ENCODE data around the gene MORF4L2.

DNA sequence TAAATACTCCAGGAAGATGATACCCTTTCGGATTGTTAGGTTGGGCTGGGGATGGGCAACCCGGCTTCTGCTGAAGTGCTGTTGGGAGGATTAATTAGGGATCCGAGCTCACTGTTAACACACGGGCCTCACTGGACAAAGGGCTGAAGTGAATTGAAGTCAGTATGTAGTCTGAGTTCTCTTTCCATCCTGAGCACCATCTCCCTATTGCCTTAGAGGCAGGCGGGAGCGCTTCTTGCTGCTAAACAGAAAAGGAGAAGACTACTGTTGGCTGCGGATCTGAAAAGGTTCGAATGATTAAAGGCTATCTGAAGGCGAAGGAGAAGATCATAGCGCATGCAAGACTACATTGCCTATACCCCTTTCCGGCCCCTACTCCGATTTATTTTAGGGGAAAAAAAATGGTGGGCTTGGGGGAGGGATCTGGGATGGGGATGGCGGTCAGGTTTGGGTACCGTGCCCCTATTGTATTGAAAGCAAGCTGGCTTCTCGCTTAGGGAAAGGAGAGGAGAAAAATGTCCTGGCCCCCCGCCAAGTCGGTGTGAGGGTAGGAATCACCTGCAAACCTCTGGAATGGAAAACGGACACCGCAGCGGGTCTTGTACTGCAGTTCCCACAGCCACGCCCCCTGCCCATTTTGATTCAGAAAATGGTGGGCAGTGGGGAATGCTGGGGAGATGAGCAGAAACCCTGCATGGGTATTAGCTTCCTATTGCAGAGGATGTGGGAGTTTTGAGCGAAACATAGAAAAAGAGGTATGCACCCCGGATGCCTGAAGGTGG, 22.3 kb downstream of the MORF4L2 start:
- TF ChIP-seq CTCF (IDR thresholded peaks at IDR 0.05): no peak
- TF ChIP-seq EZH2 (IDR thresholded peaks at IDR 0.05; ENCODE audit: borderline replicate concordance, insufficient read depth, low read depth, low read length, poor library complexity, severe bottlenecking): no peak
